Stimulated activated CD4-positive, alpha-beta T cell treated with anti-CD3 and anti-CD28 coated beads, Interleukin-15, amount 100 ng/mL, for 48 hours (primary cell): Measurements from ENCODE around the gene BMPER.

Source experiments
- DNase-seq, 2 donors: peaks; one replicate each; pipeline ENCODE4 v3.0.0-alpha.2; 2020; ENCODE audit warnings: low read depth in 2 of 2

Gene BMPER

DNA sequence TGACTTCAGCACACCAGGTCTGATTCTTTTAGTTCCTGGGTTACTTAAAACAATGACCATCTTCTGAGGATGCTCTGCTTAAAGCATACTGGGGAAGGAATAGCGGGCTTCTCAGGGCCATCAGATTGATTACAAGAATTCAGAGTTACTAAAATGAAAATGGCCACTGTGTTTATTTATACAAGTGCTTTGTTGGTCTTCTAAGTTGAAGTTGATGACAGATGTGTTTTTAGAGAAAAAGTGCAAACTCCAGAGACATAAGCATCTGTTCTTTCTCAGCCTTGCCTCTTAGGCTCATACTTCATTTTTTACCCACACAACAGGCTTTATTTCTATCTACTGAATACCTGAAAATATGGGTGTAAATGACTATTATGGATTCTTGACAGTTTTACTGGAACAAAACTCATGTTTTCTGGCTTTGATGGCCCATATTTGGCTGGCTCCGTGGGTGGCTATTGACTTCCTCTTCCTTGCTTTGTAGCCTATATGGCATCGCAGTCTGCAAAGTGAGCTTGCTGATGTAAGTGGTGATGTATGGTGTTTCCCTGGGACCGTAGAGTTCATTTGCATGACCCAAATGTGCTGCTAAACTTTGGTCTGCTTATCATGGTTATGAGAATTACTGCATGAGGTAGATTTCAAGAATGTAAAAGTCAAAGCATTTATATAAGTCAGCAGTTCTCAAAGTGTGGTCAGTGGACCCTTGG is 121.3 kb downstream of the BMPER start:
- DNase-seq, result no peak

GRCh38 chr7:34031156-34031555 is 125.8 kb downstream of the BMPER start:
- DNase-seq, result no peak

GRCh38 chr7:34034728-34035127 is 129.4 kb downstream of the BMPER start:
- DNase-seq, result no peak

DNA sequence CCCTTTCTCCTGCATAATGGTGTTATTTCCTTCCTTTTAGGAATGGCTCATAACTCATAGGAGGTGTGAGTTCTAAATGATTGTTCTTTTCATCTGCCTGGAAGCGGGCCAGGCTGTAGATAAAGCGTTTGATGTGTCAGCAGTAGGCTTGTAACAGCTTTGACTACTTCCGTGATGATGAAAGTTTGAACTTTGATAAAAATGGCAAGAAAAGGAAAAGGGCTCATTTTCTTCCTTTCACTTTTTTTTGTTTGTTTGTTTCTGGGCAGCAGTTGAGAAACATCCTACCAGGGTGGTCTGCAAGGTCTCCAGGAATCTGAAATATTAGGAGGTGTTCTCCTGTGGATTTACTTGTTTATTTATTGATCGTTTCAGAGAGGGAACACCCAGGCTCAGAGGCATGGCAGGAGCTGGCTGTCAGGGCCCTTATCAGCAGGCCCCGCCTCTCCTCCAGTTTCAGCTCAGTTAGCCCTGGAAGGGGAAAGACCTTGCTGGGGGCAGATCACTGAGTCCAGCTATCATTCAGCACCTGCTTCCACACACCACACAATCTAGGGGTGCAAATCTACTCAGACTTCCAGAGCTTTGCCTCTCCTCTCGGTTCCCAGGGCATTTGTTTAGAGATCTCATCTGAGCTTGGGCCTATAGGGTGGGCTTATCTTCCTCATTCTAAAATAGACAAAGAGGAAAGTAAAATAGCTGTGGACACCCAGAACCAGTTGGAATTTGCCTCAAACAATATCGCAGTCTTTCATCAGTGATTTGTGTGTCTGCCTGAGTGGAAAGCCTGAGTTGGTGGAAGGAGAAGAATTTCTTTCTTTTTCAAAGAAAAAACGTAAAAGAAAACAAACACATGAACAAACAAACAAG is 130.9 kb downstream of the BMPER start:
- DNase-seq, result no peak

DNA sequence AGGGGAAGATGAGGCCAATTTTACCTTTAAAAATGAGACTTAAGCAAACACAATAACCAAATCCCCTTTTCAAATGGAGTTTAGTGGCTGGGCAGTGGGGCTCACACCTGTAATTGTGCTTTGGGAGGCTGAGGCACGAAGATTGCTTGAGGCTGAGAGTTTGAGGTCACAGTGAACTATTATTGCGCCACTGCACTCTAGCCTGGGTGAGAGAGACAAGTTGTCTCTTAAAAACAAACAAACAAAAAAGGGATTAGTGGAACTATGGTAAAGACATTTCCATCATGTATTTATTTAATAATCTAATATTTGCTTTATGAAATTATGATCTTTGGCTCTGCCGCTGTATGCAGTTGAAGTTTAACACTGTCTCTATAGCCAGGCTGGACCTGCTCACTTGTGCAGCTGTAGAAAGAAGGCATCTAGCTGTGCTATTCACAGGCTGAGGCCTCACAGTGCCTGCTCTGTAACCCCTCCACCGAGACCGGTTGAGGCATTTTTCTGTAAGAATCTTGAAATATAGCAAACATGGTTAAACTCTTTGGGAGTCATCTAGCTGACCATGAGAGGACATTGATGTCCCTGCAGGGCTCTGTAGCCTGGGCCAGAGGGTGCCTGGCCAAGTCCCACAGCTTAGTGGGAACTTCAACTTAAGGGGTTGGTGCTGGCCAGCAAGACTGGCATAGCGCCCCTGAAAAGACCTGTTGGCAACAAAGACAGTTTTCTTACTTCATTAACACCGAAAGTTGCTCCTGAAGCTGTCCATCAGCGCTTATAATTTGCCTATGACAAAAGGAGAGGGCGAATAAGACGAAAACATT is 131.8 kb downstream of the BMPER start:
- no peak for DNase-seq

GRCh38 chr7:34038816-34039470 is 133.6 kb downstream of the BMPER start:
- DNase-seq, result no peak

DNA sequence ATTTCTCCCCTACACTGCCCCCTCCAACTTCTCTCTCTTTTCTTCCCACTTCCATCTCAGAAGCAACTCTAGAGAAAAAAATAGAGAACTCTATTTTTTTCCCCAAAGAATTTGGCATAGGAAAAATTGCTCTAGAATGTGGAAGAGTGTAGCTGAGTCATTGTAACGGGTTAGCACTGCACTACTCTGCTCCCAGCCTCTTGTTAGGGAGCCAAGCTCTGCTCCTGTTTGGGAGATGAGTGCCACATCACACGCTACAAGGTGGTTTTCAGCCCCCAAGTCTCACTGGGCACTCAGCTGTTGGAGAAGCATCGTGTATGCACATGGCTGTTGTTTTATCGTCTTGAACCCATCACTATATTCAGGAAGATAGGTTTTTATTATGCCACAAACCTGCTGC is 136.4 kb downstream of the BMPER start:
- no peak for DNase-seq

DNA sequence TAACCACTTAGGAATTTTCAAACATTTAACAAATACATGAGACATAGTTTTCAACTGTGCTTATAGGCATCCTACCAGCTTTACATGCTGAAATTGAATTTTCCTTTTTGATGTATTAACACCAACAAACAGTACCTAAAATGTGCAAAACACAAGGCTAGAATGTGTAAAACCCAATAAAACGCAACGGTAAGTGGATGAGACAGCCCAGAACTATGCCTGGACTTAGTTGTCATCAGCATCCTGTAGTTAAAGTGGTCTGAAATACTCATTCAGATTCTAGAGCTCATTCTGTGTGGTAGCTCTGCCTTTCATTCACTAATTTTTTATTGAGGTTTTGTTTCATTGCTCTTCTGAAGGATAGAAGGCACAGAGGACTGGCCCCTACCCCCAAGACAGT is 137.1 kb downstream of the BMPER start:
- no peak for DNase-seq

GRCh38 chr7:34043461-34044305 is 138.3 kb downstream of the BMPER start:
- DNase-seq, result no peak

GRCh38 chr7:34044306-34044643 is 138.9 kb downstream of the BMPER start:
- no peak for DNase-seq

DNA sequence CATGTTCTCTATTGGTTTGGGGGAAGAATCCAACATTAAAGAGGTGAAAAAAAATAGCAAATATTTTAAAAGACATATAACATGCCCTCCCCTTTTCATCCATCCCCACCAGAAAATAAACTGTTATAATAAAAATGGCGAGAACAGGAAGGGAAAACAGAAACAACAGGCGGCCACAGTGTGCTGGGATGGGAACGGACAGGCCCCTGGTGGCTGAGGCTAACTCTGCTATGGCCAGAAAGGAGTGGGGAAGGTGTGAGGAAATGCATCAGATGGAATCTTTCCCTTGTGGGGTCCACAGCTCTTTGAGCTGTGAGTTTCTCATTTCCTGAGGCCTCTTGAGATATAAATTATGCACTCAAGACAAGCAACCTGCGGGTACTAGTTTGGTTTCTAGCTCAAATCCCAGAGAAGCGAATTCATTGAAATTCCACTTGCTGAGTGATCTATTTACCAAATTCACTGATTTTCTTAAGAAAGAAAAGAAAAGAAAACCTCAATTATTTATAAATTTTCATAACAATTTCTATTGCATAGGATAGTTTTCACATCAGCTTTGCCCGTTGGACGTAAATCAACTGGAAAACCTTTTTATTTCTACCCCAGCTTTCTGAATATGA is 139.5 kb downstream of the BMPER start:
- DNase-seq, result no peak

DNA sequence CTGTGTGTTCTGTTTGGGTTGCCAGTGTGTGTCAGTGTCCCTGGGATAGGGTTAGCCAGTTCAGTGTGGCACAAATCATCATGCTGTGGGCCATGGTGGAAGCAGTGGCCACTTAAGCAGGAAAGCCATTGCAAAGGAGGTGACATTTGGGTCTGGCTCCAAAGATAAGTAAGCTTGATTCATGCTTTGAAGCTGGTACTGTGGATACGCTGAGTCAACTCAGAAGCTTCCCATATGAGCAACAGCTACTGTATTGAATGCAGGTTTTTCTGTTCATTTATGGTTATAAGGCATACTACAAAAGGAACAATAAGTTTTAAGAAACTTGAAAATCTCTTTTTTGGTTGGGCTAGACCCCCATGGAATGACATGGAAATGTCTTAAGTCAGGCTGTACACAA is 143.1 kb downstream of the BMPER start:
- no peak for DNase-seq

GRCh38 chr7:34054075-34054474 is 148.7 kb downstream of the BMPER start:
- no peak for DNase-seq

- DNase-seq, result no peak
Measured at GRCh38 chr7:34057136-34057535, 151.8 kb downstream of the BMPER start.

GRCh38 chr7:34057956-34058355 is 152.6 kb downstream of the BMPER start:
- DNase-seq, result no peak

DNA sequence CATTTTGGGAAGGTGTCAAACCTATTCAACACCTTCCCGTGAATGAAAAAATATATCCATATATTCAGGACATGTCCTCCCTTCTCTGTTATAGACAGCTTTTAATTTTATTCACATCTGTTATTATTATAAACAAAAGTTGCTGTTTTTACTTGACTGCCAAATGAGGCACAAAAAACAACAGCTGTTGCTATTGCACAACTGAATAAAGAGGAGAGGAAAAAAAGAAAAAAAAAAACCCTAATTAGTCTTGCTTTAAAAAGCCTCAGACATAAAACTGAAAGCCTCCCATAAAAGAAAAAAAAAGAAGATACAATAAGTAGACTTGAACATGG is 153.4 kb downstream of the BMPER start:
- no peak for DNase-seq

- DNase-seq, result no peak
Measured at GRCh38 chr7:34059136-34059828, 153.9 kb downstream of the BMPER start.

- DNase-seq, result no peak
Measured at GRCh38 chr7:34060196-34060947, 155.0 kb downstream of the BMPER start.

DNA sequence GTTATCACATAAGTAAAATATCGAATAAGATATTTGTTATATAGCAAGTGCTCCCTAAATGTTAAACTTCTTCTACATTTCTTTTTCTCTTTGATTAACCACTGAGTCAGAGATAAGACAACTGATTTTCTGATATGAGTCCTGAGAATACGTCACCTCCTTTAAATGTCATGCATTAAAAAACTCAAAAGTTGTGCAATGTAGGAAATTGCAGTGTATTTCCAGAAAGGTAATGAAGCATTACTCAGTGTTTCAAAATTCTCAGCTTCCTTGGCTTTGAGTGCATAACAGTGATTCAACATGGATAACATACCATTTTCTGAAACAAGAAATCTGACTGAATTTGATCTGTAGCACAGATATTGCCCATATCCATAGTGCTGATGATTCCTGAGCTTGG is 155.8 kb downstream of the BMPER start:
- DNase-seq, result no peak
